Loucy (cell line): Measurements from ENCODE around the gene CRY2.

ENCODE experiments used
- CTCF ChIP-seq: fragments of 200-600 bp; sonication (generic); conservative IDR thresholded peaks from 2 replicates; pipeline ENCODE4 v1.5.1; 2014; ENCODE audit warnings: mild to moderate bottlenecking, antibody characterized with exemption, low read length
- EZH2phosphoT487 ChIP-seq: fragments of 200-600 bp; IDR thresholded peaks from 2 replicates; pipeline ENCODE4 v1.6.1; 2018; ENCODE audit warnings: antibody characterized with exemption, mild to moderate bottlenecking, moderate library complexity, borderline replicate concordance

GRCh38 chr11:45833761-45834160 lies 13.5 kb upstream of the CRY2 start:
- no peak for TF ChIP-seq CTCF
- no peak for TF ChIP-seq EZH2phosphoT487
